ENCODE data around the gene GRAMD2B. TPM values are rescaled to one million over a fixed set of nuclear protein-coding genes. Genes with fewer than 3 reads are reported as not detected.

The GRAMD2B gene
- total RNA-seq, 2 experiments from 2014 or later, result 7.2 to 9.4 TPM

DNA sequence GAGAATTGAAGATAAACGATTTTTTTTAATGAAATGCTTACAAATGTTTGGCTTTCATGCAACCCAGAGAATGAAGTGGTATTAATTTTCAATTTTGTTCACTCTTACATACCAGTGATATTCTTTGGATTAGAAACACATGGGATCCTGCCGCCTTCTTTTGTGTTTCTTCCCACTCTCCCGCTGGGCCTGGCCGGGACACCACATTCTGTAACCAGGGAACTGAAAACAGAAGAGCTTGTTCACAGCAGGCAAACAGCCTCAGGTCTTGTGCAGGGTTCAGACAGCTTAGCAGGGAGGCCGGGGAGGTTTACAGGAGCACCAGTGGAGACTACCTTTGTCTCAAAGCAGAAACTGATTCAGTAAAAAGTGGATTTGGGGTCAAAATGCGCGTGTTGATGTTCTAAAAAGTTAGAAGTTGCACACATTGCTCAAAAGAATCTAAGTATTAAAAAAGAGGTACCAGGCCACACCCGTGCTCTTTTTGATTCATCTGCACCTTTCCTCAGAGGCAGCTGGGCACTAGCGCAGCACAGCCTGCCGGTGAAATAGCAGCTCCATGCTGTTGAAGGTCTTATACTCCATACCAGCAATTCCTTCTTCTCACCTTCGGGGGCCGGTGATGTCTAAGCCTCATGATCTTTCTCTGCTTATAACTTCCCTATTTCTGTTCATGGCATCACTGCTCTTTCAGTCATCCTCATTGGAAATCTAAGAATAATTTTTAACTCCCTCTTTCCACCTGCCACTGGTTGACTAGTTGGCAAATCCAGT, 67.1 kb downstream of the GRAMD2B start:
- Mint-ChIP-seq H3K36me3 (ENCODE audit: low read depth) (peaks cover 67% of the 10 kb centered on the region), H3K4me3 (no peak overlapping the region), H3K9me3 (no peaks in the 10 kb centered on the region), H3K27ac (peak overlapping the region; percentile 12), H3K4me1 (ENCODE audit: low read depth) (no peaks in the 10 kb centered on the region), H3K27me3 (no peaks in the 10 kb centered on the region)
- ChIA-PET CTCF (interaction anchor here (0.8 to 2.2 kb wide), 3 partner anchors 9 to 67 kb away, joined by 3 to 7 read pairs (median 4); partner anchors contain the start of gene GRAMD2B), POLR2A (no interaction called here)
- no peak for ATAC-seq (ENCODE audit: poor library complexity)
- no peak for DNase-seq
- peaks cover 17% of the 10 kb centered on the region for H3K36me3 ChIP-seq (ENCODE audit: insufficient read depth, low read length)
- H3K9me3 ChIP-seq (ENCODE audit: control insufficient read depth in 1 of 2, insufficient read depth in 1 of 2, low read length in 2 of 2), result no peaks in the 10 kb centered on the region
- no peak overlapping the region for H3K27ac ChIP-seq (ENCODE audit: low read depth in 1 of 2, low read length in 2 of 2)
- no peak overlapping the region for H3K4me3 ChIP-seq (ENCODE audit: low read length)
- intact Hi-C loops (cut with DNase I, micrococcal nuclease), result loop anchor here in 1 of 2 experiments (5.0 kb wide), 1 partner anchor 133 kb away; no protein-coding TSS in a partner anchor
- no peaks in the 10 kb centered on the region for H3K4me1 ChIP-seq (ENCODE audit: insufficient read depth, low read length)
- TF ChIP-seq, protein P1, sequence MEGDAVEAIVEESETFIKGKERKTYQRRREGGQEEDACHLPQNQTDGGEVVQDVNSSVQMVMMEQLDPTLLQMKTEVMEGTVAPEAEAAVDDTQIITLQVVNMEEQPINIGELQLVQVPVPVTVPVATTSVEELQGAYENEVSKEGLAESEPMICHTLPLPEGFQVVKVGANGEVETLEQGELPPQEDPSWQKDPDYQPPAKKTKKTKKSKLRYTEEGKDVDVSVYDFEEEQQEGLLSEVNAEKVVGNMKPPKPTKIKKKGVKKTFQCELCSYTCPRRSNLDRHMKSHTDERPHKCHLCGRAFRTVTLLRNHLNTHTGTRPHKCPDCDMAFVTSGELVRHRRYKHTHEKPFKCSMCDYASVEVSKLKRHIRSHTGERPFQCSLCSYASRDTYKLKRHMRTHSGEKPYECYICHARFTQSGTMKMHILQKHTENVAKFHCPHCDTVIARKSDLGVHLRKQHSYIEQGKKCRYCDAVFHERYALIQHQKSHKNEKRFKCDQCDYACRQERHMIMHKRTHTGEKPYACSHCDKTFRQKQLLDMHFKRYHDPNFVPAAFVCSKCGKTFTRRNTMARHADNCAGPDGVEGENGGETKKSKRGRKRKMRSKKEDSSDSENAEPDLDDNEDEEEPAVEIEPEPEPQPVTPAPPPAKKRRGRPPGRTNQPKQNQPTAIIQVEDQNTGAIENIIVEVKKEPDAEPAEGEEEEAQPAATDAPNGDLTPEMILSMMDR (IDR thresholded peaks at IDR 0.05), result no peak
- H3K27me3 ChIP-seq (ENCODE audit: control insufficient read depth in 1 of 2, insufficient read depth in 2 of 2, low read length in 2 of 2), result no peaks in the 10 kb centered on the region

DNA sequence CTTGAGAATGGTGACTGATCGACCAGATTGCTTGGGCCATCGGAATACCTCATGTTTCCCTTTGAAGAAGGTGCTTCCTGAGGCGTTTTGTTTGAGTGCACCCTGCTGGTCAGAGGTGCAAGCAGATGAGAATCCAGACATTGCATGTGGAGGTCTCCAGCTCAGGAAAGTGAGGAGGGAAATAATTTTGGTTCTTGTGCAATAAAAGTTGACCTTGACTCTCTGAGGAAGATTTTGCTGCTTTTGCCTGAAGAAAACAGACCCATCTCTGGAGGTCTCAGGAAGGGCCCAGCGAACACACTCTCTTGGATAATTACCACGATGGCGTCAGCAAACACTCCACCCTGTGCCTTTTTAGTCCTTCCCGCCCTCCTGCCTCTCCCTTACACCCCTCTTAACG, 69.7 kb downstream of the GRAMD2B start:
- no peak overlapping the region for H3K27ac ChIP-seq (ENCODE audit: low read depth in 1 of 2, low read length in 2 of 2)
- peaks cover 41% of the 10 kb centered on the region for H3K36me3 Mint-ChIP-seq (ENCODE audit: low read depth)
- no peaks in the 10 kb centered on the region for H3K4me1 Mint-ChIP-seq (ENCODE audit: low read depth)
- ATAC-seq (ENCODE audit: poor library complexity) (no peak), DNase-seq (peak in 4 of 14 experiments; percentile 9 to 27 (median 22))
- no peaks in the 10 kb centered on the region for H3K9me3 ChIP-seq (ENCODE audit: control insufficient read depth in 1 of 2, insufficient read depth in 1 of 2, low read length in 2 of 2)
- H3K27me3 Mint-ChIP-seq, result no peaks in the 10 kb centered on the region
- no peak overlapping the region for H3K4me3 ChIP-seq (ENCODE audit: low read length)
- CTCF ChIA-PET, result interaction anchor here (1.7 kb wide), 1 partner anchor 64 kb away, joined by 3 read pairs; no protein-coding TSS in a partner anchor
- H3K9me3 Mint-ChIP-seq, result no peaks in the 10 kb centered on the region
- no peaks in the 10 kb centered on the region for H3K36me3 ChIP-seq (ENCODE audit: insufficient read depth, low read length)
- intact Hi-C loops (cut with DNase I, micrococcal nuclease), result loop anchor here in 1 of 2 experiments (5.0 kb wide), 1 partner anchor 136 kb away; no protein-coding TSS in a partner anchor
- H3K27ac Mint-ChIP-seq, result no peak overlapping the region
- H3K27me3 ChIP-seq (ENCODE audit: control insufficient read depth in 1 of 2, insufficient read depth in 2 of 2, low read length in 2 of 2), result no peaks in the 10 kb centered on the region
- H3K4me1 ChIP-seq (ENCODE audit: insufficient read depth, low read length), result no peaks in the 10 kb centered on the region
- TF ChIP-seq, protein P1 (IDR thresholded peaks at IDR 0.05), result no peak
- POLR2A ChIA-PET, result no interaction called here
- no peak overlapping the region for H3K4me3 Mint-ChIP-seq

DNA sequence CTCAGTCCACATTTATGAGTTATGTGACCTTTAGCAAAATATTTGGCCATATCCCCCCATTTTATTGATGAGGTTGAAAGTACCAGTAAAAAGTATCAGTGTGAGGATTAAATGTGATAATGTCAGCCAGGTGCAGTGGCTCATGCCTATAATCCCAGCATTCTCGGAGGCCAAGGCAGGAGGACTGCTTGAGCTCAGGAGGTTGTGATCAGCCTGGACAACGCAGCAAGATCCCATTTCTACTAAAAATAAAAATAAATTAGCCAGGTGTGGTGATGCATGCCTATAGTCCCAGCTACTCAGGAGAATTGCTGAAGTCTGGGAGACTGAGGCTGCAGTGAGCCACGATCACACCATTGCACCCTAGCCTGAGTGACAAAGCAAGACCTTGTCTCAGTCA, 71.2 kb downstream of the GRAMD2B start:
- no peak overlapping the region for H3K4me3 ChIP-seq (ENCODE audit: low read length)
- H3K4me1 ChIP-seq (ENCODE audit: insufficient read depth, low read length), result no peaks in the 10 kb centered on the region
- no peaks in the 10 kb centered on the region for H3K9me3 ChIP-seq (ENCODE audit: control insufficient read depth in 1 of 2, insufficient read depth in 1 of 2, low read length in 2 of 2)
- H3K27me3 ChIP-seq (ENCODE audit: control insufficient read depth in 1 of 2, insufficient read depth in 2 of 2, low read length in 2 of 2), result no peaks in the 10 kb centered on the region
- peaks cover 27% of the 10 kb centered on the region for H3K36me3 Mint-ChIP-seq (ENCODE audit: low read depth)
- H3K27ac ChIP-seq (ENCODE audit: low read depth in 1 of 2, low read length in 2 of 2), result no peak overlapping the region
- peaks cover 10% of the 10 kb centered on the region for H3K4me1 Mint-ChIP-seq (ENCODE audit: low read depth)
- DNase-seq (no peak), ATAC-seq (ENCODE audit: poor library complexity) (no peak)
- no peak overlapping the region for H3K27ac Mint-ChIP-seq
- intact Hi-C loops (cut with DNase I, micrococcal nuclease), result loop anchor here in 1 of 2 experiments (2.0 to 5.0 kb wide), 2 partner anchors 44 to 137 kb away; no protein-coding TSS in a partner anchor
- H3K36me3 ChIP-seq (ENCODE audit: insufficient read depth, low read length), result no peaks in the 10 kb centered on the region
- TF ChIP-seq, protein P1 (IDR thresholded peaks at IDR 0.05), result no peak
- no peaks in the 10 kb centered on the region for H3K27me3 Mint-ChIP-seq
- no peaks in the 10 kb centered on the region for H3K9me3 Mint-ChIP-seq
- CTCF ChIA-PET, result interaction anchor here (1.5 kb wide), 1 partner anchor 140 kb away, joined by 3 read pairs; no protein-coding TSS in a partner anchor
- H3K4me3 Mint-ChIP-seq, result no peak overlapping the region
- POLR2A ChIA-PET, result no interaction called here

Data from CD4-positive, alpha-beta T cell (primary cell).